A549 treated with GW870086 at 1 μM for 4 hours (cell line): ENCODE measurements around the gene SLC34A3. TPM values are rescaled to one million over a fixed set of nuclear protein-coding genes. Genes with fewer than 3 reads are reported as not detected.

Experiments
- total RNA-seq: library from RNA; stranded (reverse); fragments of 200-300 nt; extraction: Qiagen RNA extraction; gene quantifications from 5 replicates; pipeline ENCODE4 v1.2.3, GENCODE V29; 2022; ENCODE audit warnings: low read depth

The SLC34A3 gene
- total RNA-seq, 1 experiment from 2014 or later: 0.06 TPM

Other genes with a start within 250 kb of the SLC34A3 start
- 0.07 to 0.08 TPM (median 0.08 TPM) in 3 of 5 replicates, not detected in the others for gene LCNL1, start 247.9 kb upstream of the SLC34A3 start, total RNA-seq
- gene PAXX, start 238.5 kb upstream of the SLC34A3 start, total RNA-seq: 47.9 to 81.3 TPM (median 74.1 TPM) in 5 replicates
- 3.3 to 5.1 TPM (median 4.8 TPM) in 5 replicates for gene CLIC3, start 234.3 kb upstream of the SLC34A3 start, total RNA-seq
- 21.4 to 27.7 TPM (median 25.4 TPM) in 5 replicates for gene ABCA2, start 202.7 kb upstream of the SLC34A3 start, total RNA-seq
- 0.06 TPM in 1 of 5 replicates, not detected in the others for gene FUT7, start 198.8 kb upstream of the SLC34A3 start, total RNA-seq
- gene NPDC1, start 184.7 kb upstream of the SLC34A3 start, total RNA-seq: 44.4 to 81.3 TPM (median 73.5 TPM) in 5 replicates
- 1.1 to 2.3 TPM (median 1.7 TPM) in 5 replicates for gene ENTPD2, start 176.8 kb upstream of the SLC34A3 start, total RNA-seq
- gene SAPCD2, start 160.3 kb upstream of the SLC34A3 start, total RNA-seq: 14.8 to 25.2 TPM (median 21.9 TPM) in 5 replicates
- gene UAP1L1, start 153.4 kb upstream of the SLC34A3 start, total RNA-seq: 9.7 to 13.3 TPM (median 10.7 TPM) in 5 replicates
- 39.8 to 52.8 TPM (median 51.9 TPM) in 5 replicates for gene MAN1B1, start 143.9 kb upstream of the SLC34A3 start, total RNA-seq
- gene DPP7, start 116.2 kb upstream of the SLC34A3 start, total RNA-seq: 81.3 to 123 TPM (median 112 TPM) in 5 replicates
- gene GRIN1, start 91.7 kb upstream of the SLC34A3 start, total RNA-seq: 0.30 to 0.61 TPM (median 0.40 TPM) in 5 replicates
- gene LRRC26, start 60.9 kb upstream of the SLC34A3 start, total RNA-seq: 0.70 to 2.1 TPM (median 1.2 TPM) in 5 replicates
- gene TMEM210, start 58.8 kb upstream of the SLC34A3 start, total RNA-seq: not detected in 5 replicates
- gene ANAPC2, start 42.3 kb upstream of the SLC34A3 start, total RNA-seq: 25.3 to 36.9 TPM (median 34.6 TPM) in 5 replicates
- 105 to 159 TPM (median 141 TPM) in 5 replicates for gene SSNA1, start 42.2 kb upstream of the SLC34A3 start, total RNA-seq
- gene TPRN, start 30.2 kb upstream of the SLC34A3 start, total RNA-seq: 6.8 to 10.6 TPM (median 9.0 TPM) in 5 replicates
- gene TMEM203, start 25.3 kb upstream of the SLC34A3 start, total RNA-seq: 36.5 to 44.9 TPM (median 44.2 TPM) in 5 replicates
- gene NDOR1, start 25.2 kb upstream of the SLC34A3 start, total RNA-seq: 11.7 to 17.1 TPM (median 16.5 TPM) in 5 replicates
- gene RNF208, start 8.7 kb upstream of the SLC34A3 start, total RNA-seq: 1.4 to 2.3 TPM (median 1.8 TPM) in 5 replicates
- 3.6 to 5.2 TPM (median 4.2 TPM) in 5 replicates for gene CYSRT1, start 5.7 kb upstream of the SLC34A3 start, total RNA-seq
- gene RNF224, start 3.4 kb upstream of the SLC34A3 start, total RNA-seq: 0.08 to 0.31 TPM (median 0.21 TPM) in 5 replicates
- gene TUBB4B, start 10.4 kb downstream of the SLC34A3 start, total RNA-seq: 612 to 791 TPM (median 723 TPM) in 5 replicates
- gene STPG3, start 20.4 kb downstream of the SLC34A3 start, total RNA-seq: not detected in 5 replicates
- gene NELFB, start 24.4 kb downstream of the SLC34A3 start, total RNA-seq: 45.1 to 56.7 TPM (median 55.1 TPM) in 5 replicates
- gene TOR4A, start 46.8 kb downstream of the SLC34A3 start, total RNA-seq: 19.3 to 29.7 TPM (median 27.9 TPM) in 5 replicates
- gene NRARP, start 71.4 kb downstream of the SLC34A3 start, total RNA-seq: 1.9 to 4.6 TPM (median 4.1 TPM) in 5 replicates
- gene EXD3, start 192.3 kb downstream of the SLC34A3 start, total RNA-seq: 4.2 to 6.1 TPM (median 5.6 TPM) in 5 replicates
- gene NOXA1, start 192.5 kb downstream of the SLC34A3 start, total RNA-seq: 0.91 to 2.0 TPM (median 1.3 TPM) in 5 replicates
- 0.08 to 0.31 TPM (median 0.23 TPM) in 5 replicates for gene ENTPD8, start 210.5 kb downstream of the SLC34A3 start, total RNA-seq
- 29.8 to 45.1 TPM (median 44.2 TPM) in 5 replicates for gene NSMF, start 228.4 kb downstream of the SLC34A3 start, total RNA-seq